NCI-H2107 treated with DMSO at 0.1 percent for 48 hours (cell line): ENCODE data around the gene SLC51B.
A peak's percentile ranks its signal among the peaks of the same experiment; 100 is the strongest.
"Not testable (repeated sequence)": the region's sequence is repeated elsewhere in the genome, so short reads cannot be mapped to it uniquely, and the experiment has no call there.

Source experiments
- DNase-seq: peaks from one replicate; lab custom pipeline; 2025; ENCODE audit not compliant: unreplicated experiment; lab: John Stamatoyannopoulos, UW

Gene SLC51B

DNA sequence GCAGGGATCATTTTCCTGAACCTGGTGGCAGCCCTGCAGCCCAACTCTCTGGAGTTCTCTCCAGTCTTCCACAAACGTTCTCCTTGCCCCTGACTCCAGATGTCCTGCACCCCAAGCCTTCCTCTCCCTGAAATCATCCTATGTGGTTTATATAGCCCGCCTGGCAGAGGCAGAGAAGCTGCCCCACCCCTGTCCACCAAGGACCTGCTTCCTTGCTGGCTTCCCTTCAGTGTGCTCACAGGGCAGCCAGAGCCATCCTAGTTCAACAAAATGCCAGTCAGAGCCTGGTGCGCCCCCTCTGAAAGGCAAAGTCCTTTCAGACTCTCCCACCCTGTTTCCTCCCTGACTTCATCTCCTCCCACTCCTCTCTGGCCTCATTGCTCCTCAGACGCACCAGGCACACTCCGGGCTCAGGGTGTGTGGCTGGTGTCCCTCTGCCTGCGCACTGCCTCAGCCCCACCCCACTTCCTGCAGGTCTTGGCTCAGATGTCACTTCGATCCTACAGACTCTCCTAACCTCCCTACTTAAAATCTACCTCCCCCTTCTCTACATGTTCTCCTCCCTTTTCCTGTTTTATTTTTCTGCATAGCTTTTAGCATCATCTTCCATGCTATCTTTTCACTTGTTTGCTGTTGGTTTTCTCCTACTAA, 37.2 kb downstream of the SLC51B start:
- DNase-seq: peak; percentile 25

DNA sequence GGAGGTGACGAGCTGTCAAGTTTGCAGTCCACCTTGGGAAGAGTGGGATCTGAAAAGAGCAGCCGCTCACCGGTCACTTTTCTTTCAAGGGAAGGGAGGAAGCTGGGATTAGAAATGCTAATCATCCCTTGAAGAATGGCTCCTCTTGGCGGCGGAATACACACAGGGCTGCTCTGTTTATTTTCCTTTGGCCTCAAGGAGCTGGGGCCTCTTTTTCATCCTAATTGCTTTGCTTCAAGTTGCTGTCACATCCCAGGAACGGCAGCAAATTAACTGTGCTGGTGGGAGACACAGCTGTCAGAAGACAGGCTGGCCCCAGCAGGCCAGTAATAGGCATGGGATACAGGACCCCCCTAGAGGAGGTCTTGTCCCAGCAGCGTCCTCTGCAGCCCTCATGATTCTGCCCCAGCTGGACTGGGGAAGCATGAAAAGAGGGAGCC, 38.1 kb downstream of the SLC51B start:
- no peak for DNase-seq

DNA sequence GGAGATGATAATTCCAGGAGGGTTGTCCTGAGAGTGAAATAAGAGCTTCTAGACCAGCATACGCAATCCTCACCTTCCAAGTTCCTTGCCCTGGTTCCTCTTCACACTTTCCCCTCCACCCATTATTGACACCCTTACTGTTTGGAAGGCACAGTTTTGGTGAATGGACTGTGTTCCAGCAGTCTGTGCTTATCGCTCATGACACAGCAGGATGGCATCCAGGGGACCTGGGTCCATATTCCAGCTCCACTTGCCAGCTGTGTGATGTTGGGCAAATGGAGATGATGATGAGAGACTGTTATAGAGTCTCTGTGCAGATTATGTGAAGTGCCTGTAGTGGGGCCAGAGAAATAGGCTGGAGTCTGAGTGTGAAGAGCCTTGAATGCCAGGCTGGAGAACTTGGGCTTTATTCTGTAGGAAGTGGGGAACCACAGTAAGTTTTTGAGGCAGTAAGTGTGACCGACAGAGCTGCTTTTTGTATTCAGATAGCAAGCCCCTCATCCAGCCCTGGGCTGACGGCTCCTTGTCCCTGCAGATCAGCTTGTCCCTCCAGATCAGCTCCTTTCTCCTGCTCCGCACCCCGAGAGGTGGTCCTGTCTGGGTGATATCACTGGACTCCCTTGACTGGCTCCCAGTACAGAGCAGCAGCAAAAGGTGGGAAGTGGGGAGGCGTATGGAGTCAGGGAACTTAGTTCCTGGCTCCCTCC, 39.5 kb downstream of the SLC51B start:
- no peak for DNase-seq

DNA sequence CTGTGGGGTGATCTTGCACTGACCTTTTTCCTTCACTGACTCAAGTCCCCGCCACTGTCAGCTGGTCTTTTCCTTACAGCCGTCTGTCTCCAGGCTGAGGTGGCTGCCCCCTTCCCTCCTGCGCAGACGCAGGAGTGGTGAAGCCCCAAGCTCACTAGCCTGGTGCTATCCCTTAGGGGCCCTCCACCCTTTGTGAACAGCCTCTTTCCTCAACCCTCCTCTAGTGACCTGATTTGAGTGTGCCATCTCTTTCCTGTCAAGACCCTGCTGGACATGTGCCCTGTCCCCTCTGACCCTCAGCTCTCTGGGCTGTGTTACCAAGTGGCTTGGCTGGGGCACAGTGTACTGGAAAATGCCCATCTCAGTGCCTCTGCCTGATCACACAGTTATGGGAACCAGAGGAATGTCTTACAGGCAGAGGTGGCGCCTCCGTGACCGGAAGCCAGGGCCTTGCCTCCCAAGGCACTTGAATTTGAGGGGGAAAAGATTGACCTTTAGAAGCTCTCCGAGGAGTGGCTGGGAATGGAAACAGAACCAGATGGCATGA, 40.1 kb downstream of the SLC51B start:
- DNase-seq: no peak

DNA sequence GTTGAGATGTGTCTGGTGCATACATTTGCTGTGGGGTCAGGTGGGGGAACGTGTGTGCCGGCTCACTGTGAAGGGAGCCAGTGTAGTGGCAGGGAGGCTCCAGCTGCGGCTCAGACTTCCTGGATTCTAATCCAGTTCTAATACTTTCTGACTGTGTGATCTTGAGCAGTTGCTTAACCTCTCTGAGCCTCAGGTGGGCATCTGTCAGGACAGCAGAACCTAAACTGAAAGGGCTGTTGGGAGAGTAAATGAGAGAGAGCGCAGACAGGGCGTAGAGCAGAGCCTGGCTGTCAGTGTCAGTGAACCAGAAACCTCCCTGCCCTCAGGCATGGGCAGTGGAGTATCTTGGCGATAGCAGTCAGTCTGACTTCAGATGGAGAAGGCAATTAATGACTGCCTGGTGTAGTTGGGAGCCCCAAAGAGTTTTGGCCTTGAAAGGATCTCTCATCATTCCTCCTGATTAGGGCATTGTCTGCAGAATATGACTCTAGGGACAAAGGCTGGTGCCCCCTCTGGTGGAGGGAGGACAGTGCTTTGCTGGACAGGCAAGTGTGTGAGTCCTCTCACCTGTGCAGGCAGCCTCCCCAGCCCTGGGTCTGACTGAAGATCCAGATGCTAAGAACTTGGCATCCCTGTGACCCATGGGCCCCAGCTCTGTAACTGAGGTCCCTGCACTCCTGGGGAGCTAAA, 40.9 kb downstream of the SLC51B start:
- DNase-seq: no peak

DNA sequence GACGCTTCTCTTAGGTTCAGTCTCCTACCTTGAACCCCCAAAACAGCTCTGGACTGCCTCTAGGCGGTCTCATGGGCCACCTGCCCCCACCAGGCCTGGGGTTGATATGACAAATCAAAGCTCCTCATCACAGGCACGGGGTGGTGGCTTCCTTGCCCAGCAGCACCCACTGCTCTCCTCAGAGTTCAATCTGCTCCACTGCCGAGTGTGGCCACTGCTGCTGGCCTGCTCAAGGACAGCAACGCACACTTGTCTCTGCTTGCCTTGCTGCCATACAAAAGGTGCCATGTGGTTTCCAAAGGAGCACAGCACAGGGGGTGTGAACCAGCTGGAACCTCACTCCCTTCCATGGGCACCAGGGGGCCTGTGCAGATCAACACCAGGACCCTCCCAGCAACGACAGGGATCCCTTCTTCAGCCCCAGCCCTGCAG, 41.5 kb downstream of the SLC51B start:
- no peak for DNase-seq

DNA sequence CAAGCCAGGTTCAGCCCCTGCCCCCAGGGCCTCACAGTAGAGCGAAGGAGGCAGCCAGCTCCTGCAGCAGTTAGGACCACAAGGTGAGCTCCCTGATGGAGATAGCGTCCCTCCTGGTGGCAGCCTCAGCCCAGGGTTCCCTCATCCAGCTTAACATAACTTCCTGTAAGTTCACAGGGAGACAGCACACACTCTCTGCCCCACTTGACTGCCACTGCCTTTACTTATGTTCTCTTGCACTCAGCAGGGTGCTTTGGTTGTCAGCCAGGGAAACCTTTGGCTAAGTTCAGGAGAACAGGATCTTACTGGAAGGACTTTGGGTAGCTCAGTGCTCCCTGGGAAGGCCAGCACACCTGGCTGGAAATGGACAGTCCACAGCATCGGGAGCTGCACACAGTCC, 42.2 kb downstream of the SLC51B start:
- peak; percentile 10 for DNase-seq

DNA sequence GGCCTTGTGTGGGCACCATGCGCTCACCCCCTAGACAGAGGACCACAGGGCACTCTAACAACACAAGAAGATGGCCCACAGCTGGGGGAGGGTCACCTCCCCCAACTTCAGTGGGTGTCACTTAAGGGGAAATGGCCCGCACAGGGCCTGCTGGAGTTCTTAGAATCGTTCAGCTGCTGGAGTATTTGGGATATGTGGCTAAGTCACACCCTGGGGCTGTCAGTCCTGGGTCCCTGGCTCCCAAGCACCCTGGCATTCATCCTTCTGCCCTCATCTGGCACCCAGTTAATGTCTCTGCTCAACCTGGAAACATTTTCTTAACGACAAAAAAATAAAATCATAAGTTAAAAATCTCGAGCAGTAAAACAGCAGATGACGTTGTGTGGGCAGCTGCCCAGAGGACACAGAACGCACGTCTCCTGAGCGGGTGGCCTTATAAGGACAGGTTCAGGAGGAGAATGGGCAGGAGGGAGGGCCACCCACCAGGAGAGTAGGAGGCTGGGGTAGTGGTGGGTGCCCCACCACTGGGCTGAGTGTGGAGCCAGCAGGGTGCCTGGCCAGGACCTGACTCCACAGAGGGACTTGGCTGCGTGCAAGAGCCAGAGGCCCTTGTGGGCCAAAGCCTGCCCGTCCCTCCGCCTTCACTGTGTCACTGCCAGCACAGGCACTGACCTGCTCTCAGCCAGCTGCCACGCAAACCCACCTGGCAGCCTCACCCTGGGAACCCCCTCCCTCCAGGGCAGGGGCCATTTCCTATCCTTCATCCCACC, 42.9 kb downstream of the SLC51B start:
- no peak for DNase-seq

DNA sequence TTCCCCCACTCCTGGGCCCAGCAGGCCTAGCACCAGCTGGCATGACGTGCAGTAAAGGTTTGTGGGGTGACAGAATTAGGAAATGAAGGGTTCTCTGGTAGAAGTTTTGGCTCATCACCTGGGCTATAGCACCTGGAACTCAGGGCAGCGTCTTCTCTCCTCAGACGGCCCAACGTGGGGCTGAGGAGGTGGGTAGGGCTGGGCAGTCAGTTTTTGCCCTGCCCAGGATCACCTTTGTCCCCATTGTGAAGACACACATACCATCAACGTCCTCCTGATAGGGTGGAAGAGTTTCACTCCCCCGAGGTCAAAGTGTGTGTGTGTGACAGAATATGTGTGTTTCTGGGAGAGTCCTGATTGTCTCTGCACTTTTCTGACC, 43.4 kb downstream of the SLC51B start:
- DNase-seq: no peak

DNA sequence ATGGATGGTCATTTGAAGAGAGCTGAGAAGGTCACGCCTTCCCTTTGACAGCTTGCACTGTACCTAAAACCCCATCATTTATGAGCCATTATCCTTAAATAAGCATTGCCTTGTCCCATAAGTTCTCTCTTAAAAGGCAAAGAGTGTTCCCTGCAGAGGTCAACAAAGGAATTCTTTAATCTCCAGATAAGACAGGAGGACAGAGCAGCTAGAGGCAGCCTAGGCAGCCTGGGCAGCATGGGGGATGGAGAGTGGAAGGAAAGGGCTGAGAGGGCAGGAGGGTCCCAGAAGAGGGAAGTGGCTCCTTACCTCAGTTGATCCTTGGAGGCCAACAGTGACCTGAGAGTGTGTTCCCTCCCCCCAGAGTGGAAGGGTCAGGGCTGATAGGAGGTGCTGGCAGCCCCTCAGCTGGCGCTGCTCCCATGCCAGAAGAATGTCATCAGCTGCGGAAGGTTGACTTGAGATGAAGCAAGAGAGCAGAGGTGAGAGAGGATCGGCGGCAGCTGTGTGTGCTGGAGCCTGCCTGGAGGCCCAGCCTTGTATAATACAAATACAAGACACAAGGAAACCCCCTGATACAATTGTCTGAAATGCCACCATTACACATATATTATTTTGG, 44.1 kb downstream of the SLC51B start:
- no peak for DNase-seq

DNA sequence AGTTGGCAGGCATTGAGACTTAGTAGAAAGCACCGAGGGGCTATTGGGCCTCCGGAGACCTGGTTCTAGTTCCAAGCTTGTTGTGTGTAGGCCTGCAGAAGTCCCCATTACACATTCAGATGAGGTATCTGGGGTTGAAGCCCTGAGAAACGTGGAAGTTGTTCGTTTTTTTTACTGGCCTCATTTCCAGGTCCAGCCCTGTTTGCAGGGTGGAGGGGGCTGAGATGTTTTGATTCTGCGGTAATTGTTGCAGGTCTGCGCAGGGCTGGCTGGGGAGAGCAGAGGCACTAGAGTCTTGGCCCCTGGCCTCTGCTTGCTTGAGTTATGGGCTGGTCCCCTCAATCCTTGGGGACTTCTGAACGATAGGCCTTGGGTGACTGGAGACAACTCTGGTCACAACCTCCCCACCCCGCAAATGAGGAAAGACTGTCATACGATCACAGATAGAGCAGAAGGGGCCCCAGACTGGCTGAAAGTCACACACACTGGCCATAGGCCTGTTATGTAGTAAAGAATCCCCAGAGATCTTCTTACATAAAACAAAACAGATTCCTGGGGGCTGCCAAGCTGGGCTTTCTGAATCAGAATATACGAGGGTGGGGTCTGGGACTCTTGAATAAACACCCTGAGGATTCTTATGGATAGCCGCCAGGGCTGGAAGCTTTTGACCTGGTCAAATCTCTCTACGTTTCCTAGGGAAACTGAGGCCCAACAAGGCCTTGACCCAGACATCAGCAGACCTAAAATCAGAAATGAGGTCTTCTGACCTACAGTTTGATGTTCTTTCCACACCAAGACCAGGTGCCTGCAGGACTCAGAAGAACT, 47.0 kb downstream of the SLC51B start:
- no peak for DNase-seq

DNA sequence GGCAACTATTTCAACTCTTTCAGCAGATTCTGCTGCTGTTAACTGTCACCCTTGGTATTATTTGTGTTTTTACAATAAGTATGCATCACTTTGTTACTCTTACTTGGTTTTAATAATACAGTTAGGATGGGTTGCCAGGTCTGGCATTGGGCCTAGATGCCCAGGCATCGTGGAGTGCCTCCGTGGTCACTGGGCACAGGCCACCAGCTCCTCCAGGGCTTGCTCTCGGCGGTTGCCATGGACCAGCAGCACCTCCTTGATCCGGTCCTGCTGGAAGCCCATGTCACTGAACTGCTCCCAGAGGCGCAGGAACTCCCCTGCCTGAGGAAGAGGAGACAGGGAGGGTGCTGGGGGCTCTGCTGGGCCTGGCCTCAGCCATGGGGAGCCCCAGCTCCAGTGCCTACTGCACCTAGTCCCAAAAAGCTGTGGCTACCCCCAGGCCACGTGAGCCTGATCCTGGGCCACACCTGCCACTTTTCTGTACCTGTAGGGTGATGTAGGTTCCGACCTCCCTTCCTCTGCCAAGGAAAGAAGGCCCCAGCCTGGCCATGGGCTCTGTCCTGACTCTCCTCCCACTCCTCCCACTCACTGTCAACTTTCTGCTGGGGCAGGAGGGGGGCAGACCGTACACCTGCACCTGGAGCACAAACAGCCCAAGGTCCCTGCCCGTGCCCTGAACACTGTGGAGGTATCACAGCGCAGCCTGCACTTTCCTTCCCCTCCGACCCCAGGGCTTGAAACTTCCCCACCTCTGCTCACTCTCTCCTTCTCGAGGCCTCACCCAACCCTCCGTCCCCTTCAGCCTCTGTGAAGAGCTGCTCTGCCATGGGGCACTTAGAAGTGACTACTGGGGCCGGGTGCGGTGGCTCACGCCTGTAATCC, 48.0 kb downstream of the SLC51B start:
- DNase-seq: no peak

DNA sequence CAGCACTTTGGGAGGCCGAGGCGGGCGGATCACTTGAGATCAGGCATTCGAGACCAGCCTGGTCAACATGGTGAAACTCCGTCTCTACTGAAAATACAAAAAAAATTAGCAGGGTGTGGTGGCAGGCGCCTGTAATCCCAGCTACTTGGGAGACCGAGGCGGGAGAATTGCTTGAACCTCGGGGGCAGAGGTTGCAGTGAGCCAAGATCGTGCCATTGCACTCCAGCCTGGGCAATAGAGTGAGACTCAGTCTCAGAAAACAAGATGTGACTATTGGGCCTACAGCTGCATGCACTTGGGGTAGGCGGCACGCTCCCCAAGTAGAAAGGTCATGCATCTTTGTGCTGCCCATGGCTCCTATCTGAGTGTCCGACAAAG, 48.6 kb downstream of the SLC51B start:
- DNase-seq: not testable (repeated sequence)

DNA sequence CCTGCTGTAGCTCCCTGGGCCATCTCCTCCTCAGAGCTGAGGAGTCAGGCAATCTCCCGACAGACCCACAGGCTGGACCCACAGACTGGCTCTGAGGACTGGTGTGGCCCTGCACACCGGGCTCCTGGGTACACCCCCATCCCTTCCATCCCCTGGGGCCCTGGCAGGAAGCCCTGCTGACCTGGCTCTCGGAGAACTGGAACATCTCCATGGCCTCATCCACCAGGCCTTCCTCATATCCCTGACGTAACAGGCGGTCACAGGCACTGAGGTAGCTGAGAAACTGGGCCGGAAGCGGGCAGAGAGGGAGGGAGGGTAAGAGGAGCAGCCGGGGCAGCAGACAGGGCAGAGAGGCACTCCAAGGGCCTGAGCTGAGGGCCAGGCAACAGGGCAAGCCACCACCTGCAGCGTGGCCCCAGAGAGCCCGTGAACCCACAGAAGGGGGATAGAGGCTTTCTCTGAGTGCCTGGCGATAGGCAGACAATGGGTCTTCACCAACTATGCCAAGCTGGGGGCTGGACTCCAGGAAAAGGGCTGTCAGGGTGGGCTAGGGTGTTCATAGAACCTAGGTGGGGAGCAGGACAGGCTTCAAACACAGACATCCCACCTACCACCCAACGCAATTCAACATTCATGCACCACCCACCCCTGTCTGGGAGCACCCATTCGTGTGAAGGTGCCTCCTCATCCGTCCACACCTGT, 49.3 kb downstream of the SLC51B start:
- DNase-seq: no peak

DNA sequence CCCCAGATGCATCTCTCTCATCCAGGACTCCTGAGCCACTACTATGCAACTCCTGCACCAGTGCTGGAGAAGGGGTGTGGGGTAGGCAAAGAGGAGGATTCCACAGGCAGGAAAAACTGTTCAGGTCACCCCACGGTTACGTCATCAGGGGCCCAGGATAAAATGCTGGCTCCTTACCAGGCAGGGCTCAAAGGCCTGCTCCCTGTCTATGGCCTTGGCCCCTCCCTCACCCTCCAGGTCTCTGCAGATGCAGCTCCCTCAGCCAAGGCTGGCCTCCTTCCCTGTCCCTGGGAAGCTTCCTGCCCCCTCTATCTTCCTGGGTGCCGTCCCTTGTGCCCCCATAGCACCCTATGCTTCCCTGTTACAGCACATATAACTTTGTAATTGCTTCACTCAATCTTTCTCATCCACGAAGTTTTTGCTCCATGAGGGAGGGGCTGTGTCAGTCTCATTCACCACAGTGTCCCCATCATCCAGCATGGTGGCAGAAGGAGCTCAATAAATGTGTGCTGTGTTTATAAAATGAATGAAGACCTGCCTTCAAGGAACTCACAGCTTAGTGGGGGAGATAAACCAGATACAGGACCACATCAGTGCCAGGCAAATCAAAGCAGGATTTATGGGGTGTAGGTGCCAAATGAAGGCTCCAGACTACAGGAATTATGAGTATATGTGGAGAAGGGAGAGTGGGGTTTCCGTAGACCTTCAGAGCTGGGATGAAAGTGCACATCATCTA, 50.0 kb downstream of the SLC51B start:
- DNase-seq: no peak

DNA sequence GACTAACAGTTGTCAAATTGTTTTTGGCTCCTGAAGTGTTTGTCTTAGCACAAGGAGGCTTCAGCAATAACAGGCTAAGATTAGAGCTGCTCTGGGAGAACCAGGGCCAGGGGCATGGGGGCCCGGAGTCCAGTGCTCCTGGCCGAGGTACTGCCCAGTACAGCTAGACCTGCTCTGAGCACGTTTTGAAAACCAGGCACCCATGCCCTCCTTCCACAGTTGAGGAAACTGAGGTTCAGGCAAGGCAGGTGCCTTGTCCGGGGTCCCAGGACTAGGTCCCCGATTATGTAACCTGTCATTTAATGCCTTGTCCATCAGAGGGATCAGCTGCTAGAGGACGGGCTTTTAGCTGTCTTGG, 50.5 kb downstream of the SLC51B start:
- DNase-seq: no peak

DNA sequence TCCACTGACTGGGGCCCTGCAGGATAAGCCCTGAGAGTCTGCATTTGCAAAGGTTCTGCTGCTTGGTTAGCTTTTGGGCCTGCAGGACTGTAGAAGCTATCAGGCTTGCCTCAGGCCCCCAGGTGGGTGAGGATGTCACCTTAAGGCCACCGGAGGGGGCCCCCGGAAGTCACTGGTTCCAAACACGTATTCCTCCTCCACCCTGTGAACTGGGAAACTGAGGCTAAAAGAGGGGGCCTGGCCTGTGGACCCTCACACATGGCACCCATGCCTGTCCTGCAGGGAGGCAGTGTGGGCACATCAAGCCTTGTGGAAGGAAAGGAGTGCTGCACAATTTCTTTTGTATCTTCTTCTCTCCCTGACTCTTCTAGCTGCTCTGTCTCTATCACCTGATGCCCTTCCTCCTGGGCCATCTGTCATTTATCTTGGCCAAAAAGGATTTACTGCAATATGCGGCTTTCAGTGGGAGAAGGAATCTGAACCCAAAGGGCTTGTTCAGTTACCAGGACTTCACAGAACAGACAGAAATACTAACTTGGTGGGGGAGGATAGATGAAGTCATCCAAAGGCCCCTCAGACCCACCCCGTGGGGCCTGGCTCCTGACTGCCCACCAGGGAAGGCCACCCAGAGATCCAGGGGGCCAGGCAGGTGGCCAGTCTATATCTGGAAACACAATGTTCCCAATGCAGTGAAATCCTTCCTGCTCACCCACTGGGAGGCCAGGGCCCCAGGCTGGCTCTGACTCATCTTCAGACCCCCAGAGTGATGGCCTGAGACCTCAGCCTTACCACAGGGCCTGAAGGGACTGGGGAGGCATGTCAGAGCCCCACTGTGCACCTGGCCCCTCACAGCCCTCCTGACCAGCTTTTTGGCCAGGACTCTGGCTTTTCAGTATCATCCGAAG, 51.5 kb downstream of the SLC51B start:
- no peak for DNase-seq
